SU-DHL-6 (cell line): ENCODE measurements around the gene NUP153.

Source experiments
- H2AFZ ChIP-seq: fragments of 200-600 bp; sonication (generic); 2 replicates; pipeline ENCODE4 v1.6.1; 2014; ENCODE audit warnings: low read depth, mild to moderate bottlenecking, moderate library complexity, mixed read lengths, antibody characterized with exemption, low read length; ENCODE audit not compliant: severe bottlenecking
- H3F3A ChIP-seq: fragments of 200-600 bp; shearing (Covaris generic); 2 replicates; pipeline ENCODE4 v1.6.0; 2016; ENCODE audit warnings: antibody characterized with exemption, mild to moderate bottlenecking; ENCODE audit not compliant: insufficient read depth
- H3K27ac ChIP-seq: fragments of 200-600 bp; sonication (generic); 2 replicates; pipeline ENCODE4 v1.5.1; 2016; ENCODE audit warnings: low read depth, mild to moderate bottlenecking, low read length, moderate library complexity, mixed read lengths
- H3K27me3 ChIP-seq: fragments of 200-600 bp; sonication (generic), shearing (Covaris generic); 2 replicates; pipeline ENCODE4 v1.6.0; 2014; ENCODE audit warnings: mild to moderate bottlenecking, low read length
- H3K36me3 ChIP-seq: fragments of 200-600 bp; sonication (generic); 2 replicates; pipeline ENCODE4 v1.6.1; 2014; ENCODE audit warnings: mild to moderate bottlenecking, low read length, mixed read lengths
- H3K4me2 ChIP-seq: fragments of 300-600, 200-600 bp; shearing (Covaris generic), sonication (generic); 2 replicates; pipeline ENCODE4 v1.6.0; 2014; ENCODE audit warnings: low read length, low read depth, mild to moderate bottlenecking; ENCODE audit not compliant: poor library complexity, severe bottlenecking
- H3K4me3 ChIP-seq: fragments of 200-600 bp; sonication (generic); 2 replicates; pipeline ENCODE4 v1.5.1; 2014; ENCODE audit warnings: antibody characterized with exemption, low read length, mild to moderate bottlenecking, mixed read lengths; ENCODE audit not compliant: insufficient read depth, poor library complexity, severe bottlenecking
- H3K79me2 ChIP-seq: fragments of 200-600 bp; sonication (generic); 2 replicates; pipeline ENCODE4 v1.6.1; 2014; ENCODE audit warnings: mild to moderate bottlenecking, low read length, moderate library complexity; ENCODE audit not compliant: insufficient read depth
- H3K9ac ChIP-seq: fragments of 200-600 bp; sonication (generic); 2 replicates; pipeline ENCODE4 v1.7.0; 2014; ENCODE audit warnings: mild to moderate bottlenecking, low read length
- H3K9me2 ChIP-seq: fragments of 200-600 bp; sonication (generic); replicated peaks from 2 replicates; pipeline ENCODE4 v1.6.1; 2014; ENCODE audit warnings: low read length; ENCODE audit not compliant: insufficient read depth
- H3K9me3 ChIP-seq: fragments of 200-600 bp; sonication (generic); 2 replicates; pipeline ENCODE4 v1.6.1; 2014; ENCODE audit warnings: low read length, mixed read lengths; ENCODE audit not compliant: insufficient read depth
- H4K20me1 ChIP-seq: fragments of 200-600 bp; sonication (generic); 2 replicates; pipeline ENCODE4 v1.6.1; 2014; ENCODE audit warnings: low read depth, mild to moderate bottlenecking, antibody characterized with exemption, low read length, moderate library complexity, mixed read lengths
- CTCF ChIP-seq: fragments of 200-600 bp; sonication (generic); IDR thresholded peaks from one replicate; pipeline ENCODE4 v1.5.1; 2017; ENCODE audit warnings: antibody characterized with exemption, mild to moderate bottlenecking, low read length, moderate library complexity; ENCODE audit not compliant: insufficient read depth, poor library complexity, severe bottlenecking
- EZH2phosphoT487 ChIP-seq: fragments of 200-600 bp; sonication (generic), shearing (Covaris generic); conservative IDR thresholded peaks from 2 replicates; pipeline ENCODE4 v1.6.1; 2018; ENCODE audit warnings: mild to moderate bottlenecking, antibody characterized with exemption, low read length, moderate library complexity, mixed read lengths

Gene NUP153

GRCh38 chr6:17622144-17622543 is 84.6 kb downstream of the NUP153 start:
- no peak for TF ChIP-seq CTCF
- no peak for TF ChIP-seq EZH2phosphoT487
- H3K36me3 ChIP-seq = peaks cover 84% of the 10 kb centered on the region

GRCh38 chr6:17621003-17621402 is 85.7 kb downstream of the NUP153 start:
- H3K36me3 ChIP-seq = peaks cover 81% of the 10 kb centered on the region
- no peaks in the 10 kb centered on the region for H3K27me3 ChIP-seq
- H3K4me2 ChIP-seq = no peak overlapping the region

More at GRCh38 chr6:17622144-17622543, 84.6 kb downstream of the NUP153 start:
- Histone ChIP-seq H3K4me3 (no peak overlapping the region), H3K27me3 (no peaks in the 10 kb centered on the region), H3K79me2 (peaks cover 92% of the 10 kb centered on the region), H3K4me2 (no peak overlapping the region), H2AFZ (no peak overlapping the region), H3K9me3 (no peaks in the 10 kb centered on the region), H4K20me1 (peaks cover 76% of the 10 kb centered on the region), H3K9ac (no peak overlapping the region), H3K9me2 (no peaks in the 10 kb centered on the region), H3K27ac (no peak overlapping the region), H3F3A (peaks cover 29% of the 10 kb centered on the region)

GRCh38 chr6:17615794-17616193 is 90.9 kb downstream of the NUP153 start:
- Histone ChIP-seq H3K9me2 (no peaks in the 10 kb centered on the region), H3F3A (peaks cover 38% of the 10 kb centered on the region), H3K9ac (no peak overlapping the region), H4K20me1 (peaks cover 35% of the 10 kb centered on the region), H3K79me2 (peaks cover 36% of the 10 kb centered on the region), H3K27me3 (no peaks in the 10 kb centered on the region), H3K27ac (no peak overlapping the region), H3K9me3 (no peaks in the 10 kb centered on the region), H2AFZ (no peak overlapping the region), H3K36me3 (peaks cover 54% of the 10 kb centered on the region), H3K4me3 (no peak overlapping the region), H3K4me2 (no peak overlapping the region)
- TF ChIP-seq CTCF (no peak), EZH2phosphoT487 (no peak)

More at GRCh38 chr6:17621003-17621402, 85.7 kb downstream of the NUP153 start:
- H3K4me3 ChIP-seq = no peak overlapping the region
- peaks cover 83% of the 10 kb centered on the region for H3K79me2 ChIP-seq
- H2AFZ ChIP-seq = no peak overlapping the region
- no peaks in the 10 kb centered on the region for H3K9me2 ChIP-seq
- peaks cover 25% of the 10 kb centered on the region; the same call in 1 of the 2 replicates for H3F3A ChIP-seq
- no peak overlapping the region for H3K9ac ChIP-seq
- no peak for TF ChIP-seq CTCF
- no peak for TF ChIP-seq EZH2phosphoT487
- H3K27ac ChIP-seq = peak overlapping the region; percentile 3; the same call in 1 of the 2 replicates
- H3K9me3 ChIP-seq = no peaks in the 10 kb centered on the region
- peaks cover 66% of the 10 kb centered on the region for H4K20me1 ChIP-seq
